Renal cortex interstitium (tissue), 11 donors: ENCODE measurements around the gene KIT. TPM values are rescaled to one million over a fixed set of nuclear protein-coding genes. Genes with fewer than 3 reads are reported as not detected.

Source experiments
- DNase-seq, 11 donors: peaks; one replicate each; pipeline ENCODE4 v3.0.0-alpha.2; 2013; ENCODE audit warnings: low read depth in 9 of 11, low spot score in 4 of 11; ENCODE audit errors: extremely low read depth in 1 of 11
- polyA plus RNA-seq, 3 donors: library from polyadenylated mRNA; unstranded; fragments of 120-200 nt; gene quantifications; one replicate each; pipeline ENCODE4 v1.2.1, GENCODE V29; 2013; ENCODE audit not compliant: insufficient read length in 3 of 3

The KIT gene
- polyA plus RNA-seq, 3 donors, result 16.9 to 19.4 (median 18.7) TPM

DNA sequence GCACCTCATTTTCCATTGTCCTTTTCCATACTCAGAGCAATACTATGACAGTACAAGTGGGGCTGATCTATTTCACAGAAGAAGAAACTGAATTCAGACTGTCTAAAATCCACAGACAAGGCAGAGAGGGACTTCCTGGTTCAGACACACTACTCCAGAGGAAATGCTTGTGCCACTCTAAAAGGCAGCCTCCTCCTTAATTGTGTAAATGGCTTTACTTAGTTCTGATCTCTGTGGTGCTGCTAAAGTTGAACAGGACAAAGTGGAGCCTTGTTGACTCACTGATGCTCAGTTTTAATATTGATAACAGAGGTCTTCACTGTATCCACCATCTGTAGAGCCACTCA, 122.4 kb downstream of the KIT start:
- DNase-seq, result no peak

DNA sequence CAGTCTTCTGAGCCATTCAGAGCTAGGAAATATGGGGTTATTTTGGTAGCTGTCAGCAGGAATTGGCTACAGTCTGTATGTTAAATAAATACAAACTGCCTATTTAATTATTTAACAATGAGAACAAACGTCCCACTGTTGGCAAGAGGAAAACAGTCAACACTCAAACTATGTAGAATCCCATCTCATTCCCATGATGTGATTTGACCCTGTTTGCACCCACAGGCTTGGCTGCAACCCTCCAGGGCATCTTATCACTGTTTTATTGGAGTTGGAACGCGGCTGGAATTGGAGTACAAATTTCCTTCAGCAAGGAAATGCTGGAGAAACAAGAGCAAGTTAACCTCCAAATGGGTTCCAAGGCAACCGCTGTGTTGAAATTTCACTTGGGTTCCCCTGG, 124.0 kb downstream of the KIT start:
- peak in 6 of 11 donors; percentile 8 to 36 (median 23) for DNase-seq

DNA sequence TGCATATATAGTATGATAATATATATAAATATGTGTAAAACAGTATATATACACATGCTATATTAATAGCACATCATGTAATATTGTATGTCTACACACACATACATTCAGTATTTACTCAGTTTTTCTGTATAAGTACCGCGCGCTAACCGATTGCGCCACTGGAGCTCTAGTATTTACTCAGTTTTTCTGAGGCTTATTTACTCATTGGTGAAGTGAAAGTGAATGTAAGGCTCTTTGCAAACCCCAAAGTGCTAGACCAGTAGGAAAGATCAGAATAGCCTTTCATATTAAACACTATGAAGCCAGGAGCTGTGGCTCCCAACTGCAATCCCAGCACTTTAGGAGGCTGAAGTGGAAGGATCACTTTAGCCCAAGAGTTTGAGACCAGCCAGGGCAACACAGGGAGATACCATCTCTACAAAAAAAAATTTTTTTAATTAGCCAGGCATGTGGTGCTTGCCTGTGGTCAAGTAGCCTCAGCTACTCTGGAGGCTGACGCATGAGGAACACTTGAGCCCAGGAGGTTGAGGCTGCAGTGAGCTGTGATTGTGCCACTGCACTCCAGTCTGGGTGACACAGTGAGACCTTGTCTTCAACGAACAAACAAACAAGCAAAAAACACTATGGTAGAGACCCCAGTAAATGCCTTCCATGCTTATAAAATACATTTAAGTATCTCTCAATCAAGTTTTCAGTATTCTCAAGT, 125.8 kb downstream of the KIT start:
- no peak for DNase-seq

DNA sequence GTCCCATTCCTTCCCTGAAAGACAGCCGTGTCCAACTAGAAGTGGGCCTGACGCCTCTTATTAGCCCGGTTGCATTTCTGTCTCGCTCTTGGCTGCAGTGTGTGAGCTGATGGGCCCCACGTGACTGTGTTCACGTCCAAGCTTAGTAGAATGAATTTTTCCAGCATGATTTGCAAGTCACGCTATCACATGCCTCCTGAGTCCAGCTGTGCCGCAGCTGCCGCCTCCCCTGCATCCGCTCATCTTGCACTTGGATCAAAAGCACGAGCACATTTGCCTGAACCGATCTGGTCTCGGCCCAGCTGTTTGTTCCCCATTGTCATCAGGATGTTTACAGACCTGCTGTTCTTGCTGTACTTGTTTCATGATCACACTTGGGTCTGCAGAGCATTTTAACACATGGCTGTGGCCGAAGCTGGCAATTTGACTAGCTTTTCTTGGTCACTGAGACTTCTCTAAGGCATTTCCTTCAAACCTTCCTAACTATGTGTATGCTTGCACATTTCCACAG, 126.5 kb downstream of the KIT start:
- DNase-seq, result peak; percentile 52 to 89 (median 68)
